Measurements from ENCODE around the gene MCTP2.
"Not testable (repeated sequence)": the region's sequence is repeated elsewhere in the genome, so short reads cannot be mapped to it uniquely, and the experiment has no call there.

The MCTP2 gene

GRCh38 chr15:94467034-94467433, 235.7 kb downstream of the MCTP2 start:
- DNase-seq, result no peak

- no peak for DNase-seq
Measured at GRCh38 chr15:94470492-94470891, 239.1 kb downstream of the MCTP2 start.

- DNase-seq, result no peak
Measured at GRCh38 chr15:94476686-94477085, 245.3 kb downstream of the MCTP2 start.

- no peak for DNase-seq
Measured at GRCh38 chr15:94477913-94478553, 246.7 kb downstream of the MCTP2 start.

- no peak for DNase-seq
Measured at GRCh38 chr15:94478763-94479162, 247.4 kb downstream of the MCTP2 start.

- DNase-seq, result no peak
Measured at GRCh38 chr15:94480289-94480834, 249.0 kb downstream of the MCTP2 start.

GRCh38 chr15:94485148-94485719, 253.9 kb downstream of the MCTP2 start:
- no peak for DNase-seq

GRCh38 chr15:94487635-94488034, 256.3 kb downstream of the MCTP2 start:
- DNase-seq, result no peak

GRCh38 chr15:94493176-94493575, 261.8 kb downstream of the MCTP2 start:
- DNase-seq, result no peak

- DNase-seq, result not testable (repeated sequence)
Measured at GRCh38 chr15:94493586-94493985, 262.2 kb downstream of the MCTP2 start.

GRCh38 chr15:94494732-94495131, 263.4 kb downstream of the MCTP2 start:
- no peak for DNase-seq

- DNase-seq, result no peak
Measured at GRCh38 chr15:94503293-94503692, 271.9 kb downstream of the MCTP2 start.

- DNase-seq, result no peak
Measured at GRCh38 chr15:94509259-94509658, 277.9 kb downstream of the MCTP2 start.

- DNase-seq, result no peak
Measured at GRCh38 chr15:94522125-94522524, 290.8 kb downstream of the MCTP2 start.

GRCh38 chr15:94523873-94524272, 292.5 kb downstream of the MCTP2 start:
- no peak for DNase-seq

GRCh38 chr15:94524565-94524964, 293.2 kb downstream of the MCTP2 start:
- DNase-seq, result no peak

GRCh38 chr15:94526071-94526689, 294.8 kb downstream of the MCTP2 start:
- peak; percentile 2 for DNase-seq

- DNase-seq, result no peak
Measured at GRCh38 chr15:94532226-94532625, 300.9 kb downstream of the MCTP2 start.
